ENCODE measurements around the gene OR51A7. TPM values are rescaled to one million over a fixed set of nuclear protein-coding genes. Genes with fewer than 3 reads are reported as not detected.

OR51A7 gene
- total and polyA plus RNA-seq, 9 of the 15 experiments (the other 6 are each of a cell fraction or from before 2014, with no cell fraction given): not detected

DNA sequence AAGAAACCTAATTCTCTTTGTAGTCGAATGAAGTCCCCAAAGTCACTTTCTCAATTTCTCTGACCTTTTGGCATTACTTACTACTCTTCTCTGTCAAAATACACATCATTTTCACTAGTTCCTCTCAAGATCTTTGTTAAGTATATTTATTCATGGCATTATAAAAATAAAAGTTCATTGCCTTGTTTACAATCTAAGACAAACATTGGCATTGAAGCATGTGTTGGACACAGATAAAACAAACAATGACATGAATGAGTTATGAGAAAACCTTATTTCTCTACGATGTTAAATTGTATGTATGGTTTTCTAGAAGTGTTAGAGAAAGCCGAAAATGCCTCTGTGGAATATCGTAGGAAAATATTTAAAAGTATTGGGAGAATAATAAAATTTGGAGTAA is 29.2 kb downstream of the OR51A7 start:
- Histone ChIP-seq H3K9me3 (replicated peaks; ENCODE audit: control insufficient read depth, insufficient read depth, low read depth, low read length) (no peaks in the 10 kb centered on the region), H3K9ac (ENCODE audit: insufficient read depth in 1 of 2, low read depth in 2 of 2, low read length in 2 of 2) (no peak overlapping the region), H4K20me1 (replicated peaks; ENCODE audit: control insufficient read depth, insufficient read depth, low read length) (no peaks in the 10 kb centered on the region), H3K27ac (ENCODE audit: extremely low read depth, low read depth, low read length) (no peak overlapping the region), H3K9me1 (ENCODE audit: control insufficient read depth, insufficient read depth, low read length) (no peaks in the 10 kb centered on the region), H3K36me3 (ENCODE audit: control insufficient read depth, insufficient read depth, low read length) (no peaks in the 10 kb centered on the region), H3K4me3 (no peak overlapping the region), H2AFZ (ENCODE audit: low read depth, low read length) (0 out of 2 replicates have a peak overlapping the region, but pooled peaks have one; percentile 51), H3K4me1 (replicated peaks in 1 of 2; ENCODE audit: control insufficient read depth in 2 of 2, insufficient read depth in 2 of 2, low read length in 2 of 2) (no peaks in the 10 kb centered on the region), H3K79me2 (ENCODE audit: control insufficient read depth, insufficient read depth, low read length) (no peaks in the 10 kb centered on the region), H3K4me2 (ENCODE audit: insufficient read depth, low read length) (no peak overlapping the region), H3K27me3 (ENCODE audit: control insufficient read depth in 2 of 2, insufficient read depth in 2 of 2, low read length in 2 of 2) (no peaks in the 10 kb centered on the region; a peak in 1 of 5 replicates)
- ChIA-PET CTCF (ENCODE audit: low intra/inter-chr PET ratio) (no interaction called here), POLR2A (no interaction called here)
- ATAC-seq (no peak), DNase-seq (ENCODE audit: extremely low read depth in 1 of 4, low spot score in 3 of 4) (no peak), FAIRE-seq (no peak)
- no peak for TF ChIP-seq ZNF23 (CRISPR knock-in tag; IDR thresholded peaks at IDR 0.05)
- 0 out of 2 replicates have a peak, but pooled peaks have one; percentile 10 for TF ChIP-seq ARID1B (IDR thresholded peaks at IDR 0.05)
- no peak for TF ChIP-seq BMI1 (IDR thresholded peaks at IDR 0.05; ENCODE audit: low read length)
- no peak for TF ChIP-seq FOSL1 (tag; conservative IDR thresholded peaks at IDR 0.05)
- TF ChIP-seq CBX2 (IDR thresholded peaks at IDR 0.05; ENCODE audit: insufficient read depth, low read length, poor library complexity, severe bottlenecking): no peak
- TF ChIP-seq MEIS2 (IDR thresholded peaks at IDR 0.05; ENCODE audit: partially characterized antibody): peak; percentile 44
- no peak for TF ChIP-seq HDAC8 (tag; IDR thresholded peaks at IDR 0.05)
- no TSS peak for BruUV-seq (replicated peaks)
- WGBS (ENCODE audit: insufficient coverage, low coverage, missing lambda C conversion rate): 4% methylated on average over 4 of the region's 4 CpGs
- in situ Hi-C loops (cut with MboI) (no loop called here), intact Hi-C loops (cut with micrococcal nuclease) (no loop called here)

DNA sequence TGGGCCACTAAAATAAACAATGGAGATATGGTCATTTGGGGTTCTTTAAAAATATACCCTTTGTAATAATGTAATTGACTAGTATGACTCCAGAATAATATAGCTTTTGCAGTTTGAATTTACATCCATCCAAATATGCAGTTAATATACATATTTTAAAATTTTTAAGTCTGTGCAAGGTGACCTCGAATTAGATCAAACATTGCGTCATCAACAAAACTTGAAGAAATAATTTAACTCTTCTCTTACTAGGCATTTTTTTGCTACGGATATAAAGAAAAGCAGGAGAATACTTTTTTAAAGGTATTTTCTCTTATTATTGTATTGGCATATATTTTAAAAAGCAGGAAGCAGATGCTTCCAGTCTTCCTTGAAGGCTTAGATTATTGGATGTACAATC is 33.2 kb downstream of the OR51A7 start:
- intact Hi-C loops (cut with micrococcal nuclease): no loop called here
- H4K20me1 ChIP-seq (replicated peaks; ENCODE audit: control insufficient read depth, insufficient read depth, low read length): no peaks in the 10 kb centered on the region
- FAIRE-seq (no peak), DNase-seq (ENCODE audit: extremely low read depth in 1 of 4, low spot score in 3 of 4) (no peak), ATAC-seq (no peak)
- BruUV-seq (replicated peaks): no TSS peak
- in situ Hi-C loops (cut with MboI): no loop called here
- H3K27me3 ChIP-seq (ENCODE audit: control insufficient read depth in 2 of 2, insufficient read depth in 2 of 2, low read length in 2 of 2): no peaks in the 10 kb centered on the region
- H3K36me3 ChIP-seq (ENCODE audit: control insufficient read depth, insufficient read depth, low read length): no peaks in the 10 kb centered on the region
- H3K9me1 ChIP-seq (ENCODE audit: control insufficient read depth, insufficient read depth, low read length): no peaks in the 10 kb centered on the region
- H3K27ac ChIP-seq (ENCODE audit: extremely low read depth, low read depth, low read length): no peak overlapping the region
- H3K9me3 ChIP-seq (replicated peaks; ENCODE audit: control insufficient read depth, insufficient read depth, low read depth, low read length): no peaks in the 10 kb centered on the region
- no peak overlapping the region for H3K4me2 ChIP-seq (ENCODE audit: insufficient read depth, low read length)
- H3K9ac ChIP-seq (ENCODE audit: insufficient read depth in 1 of 2, low read depth in 2 of 2, low read length in 2 of 2): no peak overlapping the region
- POLR2A ChIA-PET: no interaction called here
- H3K4me3 ChIP-seq: no peak overlapping the region
- 3% methylated on average over 3 of the region's 3 CpGs for WGBS (ENCODE audit: insufficient coverage, low coverage, missing lambda C conversion rate)
- no peaks in the 10 kb centered on the region for H3K79me2 ChIP-seq (ENCODE audit: control insufficient read depth, insufficient read depth, low read length)
- H3K4me1 ChIP-seq (replicated peaks in 1 of 2; ENCODE audit: control insufficient read depth in 2 of 2, insufficient read depth in 2 of 2, low read length in 2 of 2): no peaks in the 10 kb centered on the region
- no peak overlapping the region for H2AFZ ChIP-seq (ENCODE audit: low read depth, low read length)
- CTCF ChIA-PET (ENCODE audit: low intra/inter-chr PET ratio): no interaction called here
- TF ChIP-seq CEBPG (CRISPR knock-in tag; IDR thresholded peaks at IDR 0.05) (no peak), CEBPG (tag; conservative IDR thresholded peaks at IDR 0.05 in 1 of 2, IDR thresholded peaks at IDR 0.05 in 1 of 2) (peak; percentile 50 to 80; a peak in 3 of 4 replicates), TFAM (CRISPR knock-in tag; conservative IDR thresholded peaks at IDR 0.05) (no peak), JUNB (CRISPR knock-in tag; conservative IDR thresholded peaks at IDR 0.05) (no peak), ZNF589 (CRISPR knock-in tag; IDR thresholded peaks at IDR 0.05; ENCODE audit: low read depth) (no peak), CEBPB (tag; IDR thresholded peaks at IDR 0.05) (peak; percentile 29; the same call in 1 of the 2 replicates), GATAD2A (IDR thresholded peaks at IDR 0.05) (no peak)
- TF ChIP-seq, protein P1, sequence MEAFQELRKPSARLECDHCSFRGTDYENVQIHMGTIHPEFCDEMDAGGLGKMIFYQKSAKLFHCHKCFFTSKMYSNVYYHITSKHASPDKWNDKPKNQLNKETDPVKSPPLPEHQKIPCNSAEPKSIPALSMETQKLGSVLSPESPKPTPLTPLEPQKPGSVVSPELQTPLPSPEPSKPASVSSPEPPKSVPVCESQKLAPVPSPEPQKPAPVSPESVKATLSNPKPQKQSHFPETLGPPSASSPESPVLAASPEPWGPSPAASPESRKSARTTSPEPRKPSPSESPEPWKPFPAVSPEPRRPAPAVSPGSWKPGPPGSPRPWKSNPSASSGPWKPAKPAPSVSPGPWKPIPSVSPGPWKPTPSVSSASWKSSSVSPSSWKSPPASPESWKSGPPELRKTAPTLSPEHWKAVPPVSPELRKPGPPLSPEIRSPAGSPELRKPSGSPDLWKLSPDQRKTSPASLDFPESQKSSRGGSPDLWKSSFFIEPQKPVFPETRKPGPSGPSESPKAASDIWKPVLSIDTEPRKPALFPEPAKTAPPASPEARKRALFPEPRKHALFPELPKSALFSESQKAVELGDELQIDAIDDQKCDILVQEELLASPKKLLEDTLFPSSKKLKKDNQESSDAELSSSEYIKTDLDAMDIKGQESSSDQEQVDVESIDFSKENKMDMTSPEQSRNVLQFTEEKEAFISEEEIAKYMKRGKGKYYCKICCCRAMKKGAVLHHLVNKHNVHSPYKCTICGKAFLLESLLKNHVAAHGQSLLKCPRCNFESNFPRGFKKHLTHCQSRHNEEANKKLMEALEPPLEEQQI (IDR thresholded peaks at IDR 0.05): no peak

Measured in K562 (cell line).